GM12864 (cell line): ENCODE measurements around the gene TGFB1I1.
"Not testable (repeated sequence)": the region's sequence is repeated elsewhere in the genome, so short reads cannot be mapped to it uniquely, and the experiment has no call there.

Source experiments
- DNase-seq: peaks from one replicate; pipeline ENCODE4 v3.0.0-alpha.2; 2011; ENCODE audit warnings: low read depth
- H3K4me3 ChIP-seq: 2 replicates; pipeline ENCODE4 v1.5.1; 2011; ENCODE audit warnings: mild to moderate bottlenecking, low read depth, low read length, control low read depth
- TF ChIP-seq, protein P1 (sequence below): IDR thresholded peaks from 2 replicates; pipeline ENCODE4 v1.5.1; 2011; ENCODE audit warnings: low read depth, mild to moderate bottlenecking, moderate library complexity, low read length, control low read depth, inconsistent platforms; ENCODE audit errors: missing control alignments

Gene TGFB1I1

GRCh38 chr16:31501226-31501965 is 29.4 kb downstream of the TGFB1I1 start:
- TF ChIP-seq, protein P1, sequence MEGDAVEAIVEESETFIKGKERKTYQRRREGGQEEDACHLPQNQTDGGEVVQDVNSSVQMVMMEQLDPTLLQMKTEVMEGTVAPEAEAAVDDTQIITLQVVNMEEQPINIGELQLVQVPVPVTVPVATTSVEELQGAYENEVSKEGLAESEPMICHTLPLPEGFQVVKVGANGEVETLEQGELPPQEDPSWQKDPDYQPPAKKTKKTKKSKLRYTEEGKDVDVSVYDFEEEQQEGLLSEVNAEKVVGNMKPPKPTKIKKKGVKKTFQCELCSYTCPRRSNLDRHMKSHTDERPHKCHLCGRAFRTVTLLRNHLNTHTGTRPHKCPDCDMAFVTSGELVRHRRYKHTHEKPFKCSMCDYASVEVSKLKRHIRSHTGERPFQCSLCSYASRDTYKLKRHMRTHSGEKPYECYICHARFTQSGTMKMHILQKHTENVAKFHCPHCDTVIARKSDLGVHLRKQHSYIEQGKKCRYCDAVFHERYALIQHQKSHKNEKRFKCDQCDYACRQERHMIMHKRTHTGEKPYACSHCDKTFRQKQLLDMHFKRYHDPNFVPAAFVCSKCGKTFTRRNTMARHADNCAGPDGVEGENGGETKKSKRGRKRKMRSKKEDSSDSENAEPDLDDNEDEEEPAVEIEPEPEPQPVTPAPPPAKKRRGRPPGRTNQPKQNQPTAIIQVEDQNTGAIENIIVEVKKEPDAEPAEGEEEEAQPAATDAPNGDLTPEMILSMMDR: no peak

GRCh38 chr16:31501966-31502348 is 30.0 kb downstream of the TGFB1I1 start:
- DNase-seq: no peak
- TF ChIP-seq, protein P1: no peak
- no peak overlapping the region for H3K4me3 ChIP-seq

More at GRCh38 chr16:31501226-31501965, 29.4 kb downstream of the TGFB1I1 start:
- H3K4me3 ChIP-seq: no peak overlapping the region
- DNase-seq: no peak

GRCh38 chr16:31502981-31503380 is 31.0 kb downstream of the TGFB1I1 start:
- H3K4me3 ChIP-seq: no peak overlapping the region
- TF ChIP-seq, protein P1: no peak
- DNase-seq: no peak

- not testable (repeated sequence) for DNase-seq, H3K4me3 ChIP-seq
These were observed 31.6 kb downstream of the TGFB1I1 start for GRCh38 chr16:31503555-31503954.

GRCh38 chr16:31504159-31504558 is 32.2 kb downstream of the TGFB1I1 start:
- TF ChIP-seq, protein P1: no peak
- no peak overlapping the region for H3K4me3 ChIP-seq
- no peak for DNase-seq

DNA sequence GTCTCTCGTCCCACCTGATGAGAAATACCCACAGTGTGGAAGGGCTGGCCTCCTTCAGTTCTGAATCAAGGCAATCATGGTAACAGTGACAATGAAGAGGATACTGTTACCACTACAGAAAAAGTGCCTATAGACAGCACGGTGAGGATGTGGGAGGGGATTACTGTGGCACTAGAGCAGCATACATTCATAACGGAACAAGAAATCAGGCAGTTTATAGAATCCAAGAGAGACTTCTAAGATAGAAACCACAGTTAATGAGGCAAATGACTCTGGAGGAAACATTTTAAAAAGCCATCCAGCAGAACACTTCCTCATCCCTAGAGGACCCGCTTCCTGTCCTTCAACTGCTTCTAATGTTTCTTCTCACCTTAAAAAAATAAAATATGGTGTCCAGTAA is 33.5 kb downstream of the TGFB1I1 start:
- DNase-seq: peak; percentile 49
- H3K4me3 ChIP-seq: no peak overlapping the region
- TF ChIP-seq, protein P1: no peak

DNA sequence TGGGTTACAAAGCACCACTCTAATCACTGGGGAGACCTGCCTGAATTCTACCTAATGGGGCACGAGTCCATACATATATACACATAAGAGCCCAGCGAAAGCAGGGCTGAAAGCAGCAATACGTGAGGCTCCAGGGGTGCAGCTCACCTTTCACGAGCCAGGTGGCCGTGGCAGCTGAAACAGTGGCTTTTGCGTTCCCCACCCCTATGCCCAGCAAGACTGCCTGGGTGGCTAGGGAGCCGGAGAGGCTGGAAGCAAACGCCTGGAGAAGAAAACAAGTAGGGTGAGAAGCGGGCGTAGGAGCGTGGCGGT is 35.6 kb downstream of the TGFB1I1 start:
- TF ChIP-seq, protein P1: no peak
- peak overlapping the region; percentile 80 for H3K4me3 ChIP-seq
- DNase-seq: no peak
